Heart right ventricle (tissue), 16 donors: Measurements from ENCODE around the gene RPP38. TPM values are rescaled to one million over a fixed set of nuclear protein-coding genes. Genes with fewer than 3 reads are reported as not detected.

ENCODE experiments used
- ATAC-seq, 8 donors: fragments of 200-7000 bp; cut with Tn5 transposase; one replicate each; pipeline ENCODE4 v1.9.1; 2020; ENCODE audit warnings: mild to moderate bottlenecking in 8 of 8, moderate library complexity in 8 of 8, moderate number of reproducible peaks in 1 of 8
- DNase-seq, 2 donors: peaks; one replicate each; pipeline ENCODE4 v3.0.0-alpha.2; 2020
- H3K27ac ChIP-seq, 10 donors: fragments of 200-600 bp; sonication (generic) in 2 of 10; one replicate each; pipeline versions ENCODE4 v1.5.0 to v1.8.0; 2020 to 2022; ENCODE audit warnings: mild to moderate bottlenecking in 3 of 10
- H3K27me3 ChIP-seq, 7 donors: fragments of 200-600 bp; one replicate each; pipeline ENCODE4 v1.8.0; 2021 to 2022; ENCODE audit warnings: mild to moderate bottlenecking in 2 of 7
- H3K36me3 ChIP-seq, 9 donors: fragments of 200-600 bp; sonication (generic) in 1 of 9; one replicate each; pipeline versions ENCODE4 v1.5.0 to v1.8.0; 2020 to 2022; ENCODE audit warnings: mild to moderate bottlenecking in 2 of 9
- H3K4me1 ChIP-seq, 9 donors: fragments of 200-600 bp; sonication (generic) in 1 of 9; one replicate each; pipeline versions ENCODE4 v1.5.0 to v1.8.0; 2020 to 2022; ENCODE audit warnings: mild to moderate bottlenecking in 4 of 9
- H3K4me3 ChIP-seq, 10 donors: fragments of 200-600 bp; sonication (generic) in 2 of 10; one replicate each; pipeline versions ENCODE4 v1.5.0 to v1.8.0; 2020 to 2022; ENCODE audit warnings: mild to moderate bottlenecking in 7 of 10, moderate library complexity in 2 of 10
- H3K9me3 ChIP-seq, 11 donors: fragments of 200-600 bp in 10 of 11; sonication (generic) in 2 of 11; one replicate each; pipeline versions ENCODE4 v1.5.0 to v1.8.0; 2013 to 2022; ENCODE audit warnings: mild to moderate bottlenecking in 2 of 11, control low read depth in 1 of 11, moderate library complexity in 1 of 11
- CTCF ChIP-seq, 9 donors: fragments of 200-600 bp; sonication (generic) in 2 of 9; IDR thresholded peaks; one replicate each; pipeline versions ENCODE4 v1.5.0 to v1.8.0; 2021 to 2022; ENCODE audit warnings: antibody characterized with exemption in 9 of 9, mild to moderate bottlenecking in 5 of 9, moderate library complexity in 1 of 9
- WGBS, 2 donors: extraction: QIAGEN DNeasy Blood & Tissue Kit; methylation state at CpG; one replicate each; pipeline ENCODE4 v1.1.7; 2013; ENCODE audit warnings: inconsistent platforms in 1 of 2; 5-methylcytosine and 5-hydroxymethylcytosine counted together
- intact Hi-C, 10 donors: fragments of 100-400 bp; cut with DNase I; formaldehyde crosslinking; loops; one replicate each; pipeline versions ENCODE4 v1.11.1 to v1.14.2; 2022
- polyA plus RNA-seq, 2 donors: library from polyadenylated mRNA; stranded (reverse); fragments of 200-250 nt; gene quantifications; one replicate each; pipeline ENCODE4 v1.2.3, GENCODE V29; 2013
- total RNA-seq, 10 donors: library from RNA; stranded (reverse); fragmentation: NEBNext Ultra II Directional in 3 of 10; extraction: Animal tissue kit (Norgen Biotek cat#: 25700) in 3 of 10; gene quantifications; one replicate each; pipeline versions ENCODE4 v1.2.1 to v1.2.4, GENCODE V29; 2021 to 2023
- donor health status: Arrhythmogenic right ventricular cardiomyopathy.
- donor health status: ischemic (EF 13 %, LVEDD 7.1; RV severe dilation, severe dysfunction).
- donor health status: healthy with polysubstance abuse.
- donor health status: DM: no; HTN: yes; CAD: no.
- donor health status: DM: no; HTN: no; CAD: no.
- donor health status: ischemic (EF 25% LVEDD 6.9; RV normal size, moderate dysfunction).
- donor health status: ischemic (EF 25% LVEDD 5.7; RV mildly dilated, moderate dysfunction).
- donor health status: healthy.
- donor health status: DM: yes; HTN: yes; CAD: no.
- donor health status: Ischemic cardiomyopathy.
- donor health status: ischemic (EF 35%, LVEDD 5.7; RV mildly dilated, moderate dysfunction).
- donor health status: nonischemic (EF 11% LVEDD 7.7; RV severe dilation, severe dysfunction).
- donor health status: DM: yes; HTN: yes; CAD: no.
- donor health status: PGD.
- donor health status: ischemic (EF 29% LVEDD 5.4; RV normal size, mild dysfunction).
- donor health status: nonischemic (EF 23%, LVEDD 6.1; RV moderate dilation, normal function).

The RPP38 gene
- total and polyA plus RNA-seq, 12 donors: 3.9 to 13.9 (median 7.3) TPM

GRCh38 chr10:15147594-15148392, 50.6 kb downstream of the RPP38 start:
- Histone ChIP-seq H3K4me3 (no peak overlapping the region), H3K4me1 (peaks cover 0 to 13% (median 0%) of the 10 kb centered on the region in 9 donors), H3K36me3 (no peaks in the 10 kb centered on the region), H3K27ac (no peak overlapping the region), H3K9me3 (no peaks in the 10 kb centered on the region), H3K27me3 (no peaks in the 10 kb centered on the region)
- DNase-seq (no peak), ATAC-seq (no peak)
- TF ChIP-seq CTCF (IDR thresholded peaks at IDR 0.05): no peak
- WGBS, 2 donors: 87 to 93% methylated on average over 4 of the region's 4 CpGs
- intact Hi-C loops: no loop called here

- ATAC-seq (no peak), DNase-seq (no peak)
- TF ChIP-seq CTCF (IDR thresholded peaks at IDR 0.05): no peak
- 84 to 94% methylated on average over 10 of the region's 10 CpGs for WGBS, 2 donors
- Histone ChIP-seq H3K9me3 (no peaks in the 10 kb centered on the region), H3K4me1 (peaks cover 0 to 14% (median 0%) of the 10 kb centered on the region in 9 donors), H3K36me3 (no peaks in the 10 kb centered on the region), H3K27me3 (no peaks in the 10 kb centered on the region), H3K27ac (no peak overlapping the region), H3K4me3 (no peak overlapping the region)
- intact Hi-C loops: no loop called here
These were observed 52.1 kb downstream of the RPP38 start for GRCh38 chr10:15149042-15149771.

GRCh38 chr10:15150563-15150962, 53.4 kb downstream of the RPP38 start:
- Histone ChIP-seq H3K9me3 (no peaks in the 10 kb centered on the region), H3K27ac (no peak overlapping the region), H3K4me3 (no peak overlapping the region), H3K27me3 (no peaks in the 10 kb centered on the region), H3K36me3 (no peaks in the 10 kb centered on the region), H3K4me1 (peaks cover 0 to 14% (median 0%) of the 10 kb centered on the region in 9 donors)
- DNase-seq: no peak
- no peak for TF ChIP-seq CTCF (IDR thresholded peaks at IDR 0.05)
- intact Hi-C loops: no loop called here
- 98% methylated on average over 7 of the region's 7 CpGs for WGBS, 2 donors
- ATAC-seq: no peak

GRCh38 chr10:15152556-15152955, 55.4 kb downstream of the RPP38 start:
- H3K4me3 ChIP-seq: no peak overlapping the region
- H3K36me3 ChIP-seq: peaks cover 0 to 5% (median 0%) of the 10 kb centered on the region in 9 donors
- H3K27ac ChIP-seq: peak overlapping the region in 1 of 10 donors; percentile 29
- H3K9me3 ChIP-seq: no peaks in the 10 kb centered on the region
- DNase-seq (no peak), ATAC-seq (no peak)
- no peaks in the 10 kb centered on the region for H3K27me3 ChIP-seq
- TF ChIP-seq CTCF (IDR thresholded peaks at IDR 0.05): no peak
- intact Hi-C loops: no loop called here
- H3K4me1 ChIP-seq: peaks cover 0 to 14% (median 0%) of the 10 kb centered on the region in 9 donors

Other genes with a start within 250 kb of the RPP38 start
- gene SUV39H2, start 218.5 kb upstream of the RPP38 start, total RNA-seq: 1 to 10 TPM; 4.3 to 9.1 (median 7.4) TPM
- gene SUV39H2, start 218.5 kb upstream of the RPP38 start, polyA plus RNA-seq: 1 to 10 TPM; 1.1 to 2.6 TPM
- gene DCLRE1C, start 143.3 kb upstream of the RPP38 start, total RNA-seq: 1 to 10 TPM; 1.6 to 4.2 (median 3.8) TPM
- gene DCLRE1C, start 143.3 kb upstream of the RPP38 start, polyA plus RNA-seq: 1 to 10 TPM; 1.9 to 3.0 TPM
- under 1 TPM in 1 of 10 donors, not detected in 9; 0.53 TPM for gene MEIG1, start 138.0 kb upstream of the RPP38 start, total RNA-seq
- gene MEIG1, start 138.0 kb upstream of the RPP38 start, polyA plus RNA-seq: under 1 TPM in 1 of 2 donors, not detected in 1; 0.23 TPM
- gene OLAH, start 53.4 kb upstream of the RPP38 start, total RNA-seq: under 1 TPM in 2 of 10 donors, not detected in 8; 0.33 to 0.50 TPM
- under 1 TPM in 1 of 2 donors, not detected in 1; 0.38 TPM for gene OLAH, start 53.4 kb upstream of the RPP38 start, polyA plus RNA-seq
- under 1 TPM in 1 of 10 donors, not detected in 9; 0.23 TPM for gene ACBD7, start 8.6 kb upstream of the RPP38 start, total RNA-seq
- gene ACBD7, start 8.6 kb upstream of the RPP38 start, polyA plus RNA-seq: under 1 TPM in 1 of 2 donors, not detected in 1; 0.03 TPM
- 10 to 100 TPM in 8 of 10 donors, 1 to 10 TPM in 2; 8.9 to 14.5 (median 12.3) TPM for gene NMT2, start 71.3 kb downstream of the RPP38 start, total RNA-seq
- 1 to 10 TPM; 6.1 to 7.6 TPM for gene NMT2, start 71.3 kb downstream of the RPP38 start, polyA plus RNA-seq